ENCODE data around the gene LONRF3. TPM values are rescaled to one million over a fixed set of nuclear protein-coding genes. Genes with fewer than 3 reads are reported as not detected.

Gene LONRF3
- total RNA-seq, 2 donors from 2014 or later: 3.5 to 8.1 TPM

- Histone ChIP-seq H3K4me1 (replicated peaks) (no peaks in the 10 kb centered on the region), H3K4me3 (no peak overlapping the region), H3K9me3 (no peaks in the 10 kb centered on the region), H3K27ac (no peak overlapping the region), H3K27me3 (replicated peaks; ENCODE audit: insufficient read depth) (no peaks in the 10 kb centered on the region), H3K36me3 (no peaks in the 10 kb centered on the region)
- TF ChIP-seq POLR2AphosphoS5 (IDR thresholded peaks at IDR 0.05): no peak
- TF ChIP-seq CTCF (IDR thresholded peaks at IDR 0.05): no peak
- TF ChIP-seq POLR2A (IDR thresholded peaks at IDR 0.05): no peak
- intact Hi-C loops (cut with DNase I): no loop called here
- 31% methylated on average over 2 of the region's 2 CpGs for WGBS
- DNase-seq (ENCODE audit: low spot score): no peak
Measured at GRCh38 chrX:118945921-118946320, 28.5 kb upstream of the LONRF3 start.

GRCh38 chrX:118948270-118948669 lies 26.1 kb upstream of the LONRF3 start:
- TF ChIP-seq POLR2AphosphoS5 (IDR thresholded peaks at IDR 0.05) (no peak), POLR2A (IDR thresholded peaks at IDR 0.05) (no peak), CTCF (IDR thresholded peaks at IDR 0.05) (no peak)
- Histone ChIP-seq H3K9me3 (no peaks in the 10 kb centered on the region), H3K36me3 (no peaks in the 10 kb centered on the region), H3K4me3 (no peak overlapping the region), H3K27me3 (replicated peaks; ENCODE audit: insufficient read depth) (no peaks in the 10 kb centered on the region), H3K27ac (no peak overlapping the region), H3K4me1 (replicated peaks) (no peaks in the 10 kb centered on the region)
- intact Hi-C loops (cut with DNase I): no loop called here
- DNase-seq (ENCODE audit: low spot score): no peak
- WGBS: 58% methylated on average over 1 of the region's 1 CpG

- Histone ChIP-seq H3K4me3 (no peak overlapping the region), H3K4me1 (replicated peaks) (no peaks in the 10 kb centered on the region), H3K27ac (no peak overlapping the region), H3K36me3 (no peaks in the 10 kb centered on the region), H3K27me3 (replicated peaks; ENCODE audit: insufficient read depth) (no peaks in the 10 kb centered on the region), H3K9me3 (no peaks in the 10 kb centered on the region)
- DNase-seq (ENCODE audit: low spot score): no peak
- intact Hi-C loops (cut with DNase I): no loop called here
- WGBS: 78% methylated on average over 4 of the region's 4 CpGs
- no peak for TF ChIP-seq POLR2A (IDR thresholded peaks at IDR 0.05)
- TF ChIP-seq CTCF (IDR thresholded peaks at IDR 0.05): no peak
- TF ChIP-seq POLR2AphosphoS5 (IDR thresholded peaks at IDR 0.05): no peak
Measured at GRCh38 chrX:118961866-118962560, 12.4 kb upstream of the LONRF3 start.

GRCh38 chrX:118963159-118963558 lies 11.3 kb upstream of the LONRF3 start:
- Histone ChIP-seq H3K4me3 (no peak overlapping the region), H3K27me3 (replicated peaks; ENCODE audit: insufficient read depth) (no peaks in the 10 kb centered on the region), H3K36me3 (no peaks in the 10 kb centered on the region), H3K9me3 (no peaks in the 10 kb centered on the region), H3K27ac (no peak overlapping the region), H3K4me1 (replicated peaks) (no peaks in the 10 kb centered on the region)
- WGBS: 93% methylated on average over 2 of the region's 2 CpGs
- TF ChIP-seq POLR2A (IDR thresholded peaks at IDR 0.05) (no peak), CTCF (IDR thresholded peaks at IDR 0.05) (no peak), POLR2AphosphoS5 (IDR thresholded peaks at IDR 0.05) (no peak)
- no peak for DNase-seq (ENCODE audit: low spot score)
- intact Hi-C loops (cut with DNase I): no loop called here

- 59% methylated on average over 2 of the region's 2 CpGs for WGBS
- no peak for TF ChIP-seq CTCF (IDR thresholded peaks at IDR 0.05)
- TF ChIP-seq POLR2A (IDR thresholded peaks at IDR 0.05): no peak
- TF ChIP-seq POLR2AphosphoS5 (IDR thresholded peaks at IDR 0.05): no peak
- Histone ChIP-seq H3K9me3 (no peaks in the 10 kb centered on the region), H3K27ac (no peak overlapping the region), H3K4me1 (replicated peaks) (no peaks in the 10 kb centered on the region), H3K4me3 (no peak overlapping the region), H3K27me3 (replicated peaks; ENCODE audit: insufficient read depth) (no peaks in the 10 kb centered on the region), H3K36me3 (no peaks in the 10 kb centered on the region)
- DNase-seq (ENCODE audit: low spot score): no peak
- intact Hi-C loops (cut with DNase I): no loop called here
Measured at GRCh38 chrX:118964252-118964651, 10.2 kb upstream of the LONRF3 start.
